Fibroblast of mammary gland (primary cell): ENCODE results near the gene ACTR8.

Experiments used
- DNase-seq: peaks from one replicate; pipeline ENCODE4 v3.0.0-alpha.2; 2010; ENCODE audit warnings: low read depth
- H3K4me3 ChIP-seq: 2 replicates; pipeline ENCODE4 v1.5.1; 2011; ENCODE audit warnings: low read depth, mild to moderate bottlenecking, low read length, moderate library complexity; ENCODE audit not compliant: control insufficient read depth
- CTCF ChIP-seq: conservative IDR thresholded peaks from 2 replicates; pipeline ENCODE4 v1.5.1; 2011; ENCODE audit warnings: low read depth, low read length, inconsistent platforms; ENCODE audit not compliant: control insufficient read depth, insufficient read depth

ACTR8 gene

GRCh38 chr3:53834429-53835095 lies 47.4 kb downstream of the ACTR8 start:
- no peak for TF ChIP-seq CTCF
- DNase-seq = no peak

GRCh38 chr3:53833700-53834099 lies 48.3 kb downstream of the ACTR8 start:
- DNase-seq = no peak

More at GRCh38 chr3:53834429-53835095, 47.4 kb downstream of the ACTR8 start:
- H3K4me3 ChIP-seq = no peak overlapping the region

GRCh38 chr3:53833053-53833645 lies 48.8 kb downstream of the ACTR8 start:
- no peak for DNase-seq
- no peak overlapping the region for H3K4me3 ChIP-seq
- no peak for TF ChIP-seq CTCF

More at GRCh38 chr3:53833700-53834099, 48.3 kb downstream of the ACTR8 start:
- no peak for TF ChIP-seq CTCF
- H3K4me3 ChIP-seq = no peak overlapping the region

GRCh38 chr3:53830944-53831343 lies 51.0 kb downstream of the ACTR8 start:
- DNase-seq = no peak
- TF ChIP-seq CTCF = no peak
- H3K4me3 ChIP-seq = no peak overlapping the region

GRCh38 chr3:53829605-53830004 lies 52.3 kb downstream of the ACTR8 start:
- no peak overlapping the region for H3K4me3 ChIP-seq
- TF ChIP-seq CTCF = no peak
- no peak for DNase-seq

- no peak for DNase-seq
- no peak overlapping the region for H3K4me3 ChIP-seq
- no peak for TF ChIP-seq CTCF
Measured at GRCh38 chr3:53828581-53828980, 53.4 kb downstream of the ACTR8 start.
